Lower leg skin (tissue), 3 donors: Measurements from ENCODE around the gene DIABLO.

ENCODE experiments used
- CTCF ChIP-seq, 3 donors: fragments of 450-650 bp; IDR thresholded peaks; one replicate each; pipeline ENCODE4 v1.5.1; 2016; ENCODE audit warnings: antibody characterized with exemption in 3 of 3, mild to moderate bottlenecking in 3 of 3, moderate library complexity in 2 of 3
- POLR2A ChIP-seq, 2 donors: fragments of 450-650 bp; IDR thresholded peaks; one replicate each; pipeline ENCODE4 v1.6.1; 2016 to 2017; ENCODE audit warnings: antibody characterized with exemption in 2 of 2, mild to moderate bottlenecking in 1 of 2, moderate library complexity in 1 of 2

GRCh38 chr12:122244565-122245371 is 18.9 kb upstream of the DIABLO start:
- TF ChIP-seq POLR2A (IDR thresholded peaks at IDR 0.05), result no peak
- TF ChIP-seq CTCF (IDR thresholded peaks at IDR 0.05), result no peak
